ENCODE data around the gene CACNA1E. TPM values are rescaled to one million over a fixed set of nuclear protein-coding genes. Genes with fewer than 3 reads are reported as not detected.

CACNA1E gene
- total RNA-seq, 1 experiment from 2014 or later, result 0.46 TPM

DNA sequence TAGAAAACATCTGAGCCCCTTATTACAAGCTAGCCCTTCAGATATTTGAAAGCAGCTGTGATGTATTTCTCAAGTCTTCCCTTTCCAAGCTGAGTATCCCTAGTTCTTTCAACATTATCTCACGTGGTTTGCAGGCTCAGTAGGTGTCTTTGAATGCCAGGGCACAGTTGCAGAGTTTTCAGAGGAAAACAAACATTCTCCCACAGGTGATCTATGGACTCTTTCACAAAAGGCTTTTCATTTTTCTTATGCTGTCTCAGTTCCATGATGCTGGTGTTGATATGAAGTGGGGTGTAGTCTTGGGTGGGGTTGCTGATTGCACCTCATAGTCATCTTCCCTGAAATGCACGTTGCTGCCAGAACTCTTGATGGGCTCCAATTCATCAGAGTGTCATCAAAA, 17.3 kb downstream of the CACNA1E start:
- Histone ChIP-seq H4K91ac (ENCODE audit: insufficient read length, low read depth, low read length) (no peak overlapping the region), H3K23ac (ENCODE audit: insufficient read length, low read depth, low read length) (no peak overlapping the region), H2BK120ac (ENCODE audit: low read depth, low read length, poor library complexity, severe bottlenecking) (no peak overlapping the region), H3K9me3 (ENCODE audit: control insufficient read depth, low read depth, low read length) (no peaks in the 10 kb centered on the region), H2AK5ac (ENCODE audit: insufficient read length, low read length) (no peak overlapping the region), H3K4me2 (ENCODE audit: insufficient read depth, insufficient read length, low read length) (no peak overlapping the region), H3K56ac (ENCODE audit: insufficient read length, low read depth, low read length) (no peak overlapping the region), H3K4ac (ENCODE audit: low read depth, low read length) (no peak overlapping the region), H3K27me3 (ENCODE audit: insufficient read depth, low read length) (no peaks in the 10 kb centered on the region), H3K79me1 (ENCODE audit: insufficient read depth, low read depth, low read length, poor library complexity, severe bottlenecking) (no peaks in the 10 kb centered on the region), H3T11ph (ENCODE audit: low read length) (no peak overlapping the region), H3K27ac (ENCODE audit: insufficient read length, low read depth, low read length) (no peak overlapping the region), H2BK15ac (ENCODE audit: low read depth, low read length) (no peak overlapping the region), H2BK5ac (ENCODE audit: insufficient read length, low read length) (no peak overlapping the region), H3K14ac (ENCODE audit: insufficient read depth, low read length) (no peak overlapping the region), H2BK20ac (ENCODE audit: low read depth, low read length, poor library complexity, severe bottlenecking) (no peak overlapping the region), H3K79me2 (ENCODE audit: insufficient read depth, low read length) (no peaks in the 10 kb centered on the region), H4K5ac (ENCODE audit: insufficient read length, low read depth, low read length) (no peak overlapping the region), H4K8ac (replicated peaks; ENCODE audit: insufficient read length, low read depth, low read length) (no peak overlapping the region), H3K23me2 (ENCODE audit: insufficient read length, low read depth, low read length, poor library complexity, severe bottlenecking) (no peaks in the 10 kb centered on the region), H3K18ac (ENCODE audit: insufficient read length, low read depth, low read length) (no peak overlapping the region), H4K20me1 (ENCODE audit: control insufficient read depth, insufficient read depth, insufficient read length) (no peaks in the 10 kb centered on the region), H2AFZ (ENCODE audit: low read length) (no peak overlapping the region), H3K4me1 (ENCODE audit: insufficient read depth, low read length) (no peaks in the 10 kb centered on the region; the same call in 1 of the 2 replicates), H2BK12ac (ENCODE audit: insufficient read length, low read depth, low read length) (no peak overlapping the region), H3K9ac (ENCODE audit: extremely low read depth, insufficient read length, low read length) (no peak overlapping the region)
- DNase-seq, result no peak
- Mint-ChIP-seq H3K9me3 (no peaks in the 10 kb centered on the region), H3K27me3 (ENCODE audit: low read depth) (peaks cover 5% of the 10 kb centered on the region), H3K4me1 (peaks cover 15% of the 10 kb centered on the region in 2 experiments), H3K36me3 (ENCODE audit: insufficient read depth in 1 of 3, low read depth in 3 of 3) (no peaks in the 10 kb centered on the region), H3K4me3 (no peak overlapping the region), H3K27ac (no peak overlapping the region)
- TF ChIP-seq, protein P1, sequence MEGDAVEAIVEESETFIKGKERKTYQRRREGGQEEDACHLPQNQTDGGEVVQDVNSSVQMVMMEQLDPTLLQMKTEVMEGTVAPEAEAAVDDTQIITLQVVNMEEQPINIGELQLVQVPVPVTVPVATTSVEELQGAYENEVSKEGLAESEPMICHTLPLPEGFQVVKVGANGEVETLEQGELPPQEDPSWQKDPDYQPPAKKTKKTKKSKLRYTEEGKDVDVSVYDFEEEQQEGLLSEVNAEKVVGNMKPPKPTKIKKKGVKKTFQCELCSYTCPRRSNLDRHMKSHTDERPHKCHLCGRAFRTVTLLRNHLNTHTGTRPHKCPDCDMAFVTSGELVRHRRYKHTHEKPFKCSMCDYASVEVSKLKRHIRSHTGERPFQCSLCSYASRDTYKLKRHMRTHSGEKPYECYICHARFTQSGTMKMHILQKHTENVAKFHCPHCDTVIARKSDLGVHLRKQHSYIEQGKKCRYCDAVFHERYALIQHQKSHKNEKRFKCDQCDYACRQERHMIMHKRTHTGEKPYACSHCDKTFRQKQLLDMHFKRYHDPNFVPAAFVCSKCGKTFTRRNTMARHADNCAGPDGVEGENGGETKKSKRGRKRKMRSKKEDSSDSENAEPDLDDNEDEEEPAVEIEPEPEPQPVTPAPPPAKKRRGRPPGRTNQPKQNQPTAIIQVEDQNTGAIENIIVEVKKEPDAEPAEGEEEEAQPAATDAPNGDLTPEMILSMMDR (conservative IDR thresholded peaks at IDR 0.05), result no peak
- no CpG with 5 or more reads among the region's 2 CpGs for WGBS (ENCODE audit: extremely low coverage, insufficient read length, low lambda C conversion rate)
